K562 (cell line): ENCODE data around the gene EPHB3. TPM values are rescaled to one million over a fixed set of nuclear protein-coding genes. Genes with fewer than 3 reads are reported as not detected.
A peak's percentile ranks its signal among the peaks of the same experiment; 100 is the strongest.

Experiments used
- FOSL1 ChIP-seq: fragments of 200-800 bp; sonication (Bioruptor generic); conservative IDR thresholded peaks from 2 replicates; pipeline ENCODE4 v1.6.1; 2016; ENCODE audit warnings: missing genetic modification characterization, missing compliant biosample characterization
- JUND ChIP-seq, 2 experiments: IDR thresholded peaks; 2 replicates in 1 of 2; 3 replicates in 1 of 2; pipeline ENCODE4 v1.6.1; 2011; ENCODE audit warnings: borderline replicate concordance in 2 of 2, low read depth in 2 of 2, low read length in 2 of 2, improper control_type of control experiment in 1 of 2, missing biosample characterization in 1 of 2, missing genetic modification characterization in 1 of 2, missing genetic modification reagents in 1 of 2
- KLF16 ChIP-seq: IDR thresholded peaks from 2 replicates; pipeline ENCODE4 v1.6.1; 2016; ENCODE audit warnings: antibody characterized with exemption
- SMAD2 ChIP-seq: fragments of 150-350 bp; IDR thresholded peaks from 2 replicates; pipeline ENCODE4 v1.6.1; 2014; ENCODE audit warnings: low read depth, mild to moderate bottlenecking, low read length
- polyA plus RNA-seq, 8 experiments: library from polyadenylated mRNA; depleted of rRNA in 4 of 8; stranded (reverse) in 5 of 8; unstranded in 3 of 8; fragments of >200 nt; fragmentation: Nextera tagmentation in 2 of 8; fragmentation: Illumina TruSeq in 1 of 8; extraction: Ambion mirVana in 2 of 8; extraction: Trizol in 1 of 8; gene quantifications; 2 replicates each; pipeline versions ENCODE4 v1.2.1 to v1.2.3, GENCODE V29; 2011 to 2014; ENCODE audit warnings: inconsistent platforms in 1 of 8, missing spikeins in 1 of 8
- total RNA-seq, 7 experiments: library from RNA; depleted of rRNA in 6 of 7; stranded (reverse); fragments of >200 nt in 6 of 7; fragmentation: Illumina TruSeq in 2 of 7; extraction: Trizol in 2 of 7; gene quantifications; 2 replicates each; pipeline versions ENCODE4 v1.2.1 to v1.2.3, GENCODE V29; 2011 to 2021; ENCODE audit warnings: low replicate concordance in 1 of 7
- TF ChIP-seq, protein P1 (sequence below): fragments of 450-650 bp; IDR thresholded peaks from 2 replicates; pipeline ENCODE4 v1.6.1; 2016; ENCODE audit warnings: mild to moderate bottlenecking, moderate library complexity
- TF ChIP-seq, protein P2 (sequence below): fragments of 250-450 bp; sonication (Bioruptor Pico); IDR thresholded peaks from 2 replicates; pipeline ENCODE4 v1.4.0; 2020; ENCODE audit warnings: mild to moderate bottlenecking, moderate library complexity

The EPHB3 gene
- total and polyA plus RNA-seq, 9 of the 15 experiments (the other 6 are each of a cell fraction or from before 2014, with no cell fraction given), result not detected

DNA sequence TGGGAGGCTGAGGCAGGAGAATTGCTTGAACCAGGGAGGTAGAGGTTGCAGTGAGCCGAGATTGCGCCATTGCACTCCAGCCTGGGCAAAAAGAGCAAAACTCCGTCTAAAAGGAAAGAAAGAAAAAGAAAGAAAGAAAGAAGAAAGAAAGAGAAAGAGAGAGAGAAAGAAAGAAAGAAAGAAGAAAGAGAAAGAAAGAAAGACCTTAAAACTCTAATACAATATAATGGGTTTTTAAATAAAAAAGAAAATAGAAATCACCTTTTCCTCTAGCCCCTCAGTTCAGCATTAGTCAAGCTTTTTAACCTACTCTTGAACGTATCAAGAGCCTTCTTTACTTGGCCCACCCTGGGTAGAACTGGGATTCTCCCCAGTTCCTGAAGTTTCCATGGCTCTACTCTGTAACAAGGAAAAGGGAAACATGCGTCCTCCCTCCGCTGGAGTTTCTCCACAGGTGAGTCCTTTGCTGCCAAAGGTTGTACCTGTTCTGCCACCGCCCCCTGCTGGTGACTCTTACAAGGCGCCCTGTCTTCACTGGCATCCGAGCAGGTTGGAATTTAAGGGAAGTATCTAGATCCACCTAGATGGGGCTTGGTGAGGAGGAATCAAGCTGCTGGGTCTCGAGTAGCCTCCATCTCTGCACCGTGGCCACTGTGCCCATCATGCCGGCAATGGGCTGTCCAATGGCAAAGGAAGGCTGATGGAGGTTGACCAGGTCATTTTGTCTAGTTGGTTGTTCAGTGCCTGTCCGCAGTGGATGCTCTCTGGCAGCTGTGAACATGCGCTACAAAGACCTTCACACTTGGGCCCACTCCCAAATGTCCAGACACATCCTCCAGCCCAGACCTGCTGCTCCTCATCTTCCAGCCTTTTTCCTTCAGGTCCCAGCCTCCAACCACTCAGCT, 20.6 kb upstream of the EPHB3 start (continued):
- TF ChIP-seq, protein P1, sequence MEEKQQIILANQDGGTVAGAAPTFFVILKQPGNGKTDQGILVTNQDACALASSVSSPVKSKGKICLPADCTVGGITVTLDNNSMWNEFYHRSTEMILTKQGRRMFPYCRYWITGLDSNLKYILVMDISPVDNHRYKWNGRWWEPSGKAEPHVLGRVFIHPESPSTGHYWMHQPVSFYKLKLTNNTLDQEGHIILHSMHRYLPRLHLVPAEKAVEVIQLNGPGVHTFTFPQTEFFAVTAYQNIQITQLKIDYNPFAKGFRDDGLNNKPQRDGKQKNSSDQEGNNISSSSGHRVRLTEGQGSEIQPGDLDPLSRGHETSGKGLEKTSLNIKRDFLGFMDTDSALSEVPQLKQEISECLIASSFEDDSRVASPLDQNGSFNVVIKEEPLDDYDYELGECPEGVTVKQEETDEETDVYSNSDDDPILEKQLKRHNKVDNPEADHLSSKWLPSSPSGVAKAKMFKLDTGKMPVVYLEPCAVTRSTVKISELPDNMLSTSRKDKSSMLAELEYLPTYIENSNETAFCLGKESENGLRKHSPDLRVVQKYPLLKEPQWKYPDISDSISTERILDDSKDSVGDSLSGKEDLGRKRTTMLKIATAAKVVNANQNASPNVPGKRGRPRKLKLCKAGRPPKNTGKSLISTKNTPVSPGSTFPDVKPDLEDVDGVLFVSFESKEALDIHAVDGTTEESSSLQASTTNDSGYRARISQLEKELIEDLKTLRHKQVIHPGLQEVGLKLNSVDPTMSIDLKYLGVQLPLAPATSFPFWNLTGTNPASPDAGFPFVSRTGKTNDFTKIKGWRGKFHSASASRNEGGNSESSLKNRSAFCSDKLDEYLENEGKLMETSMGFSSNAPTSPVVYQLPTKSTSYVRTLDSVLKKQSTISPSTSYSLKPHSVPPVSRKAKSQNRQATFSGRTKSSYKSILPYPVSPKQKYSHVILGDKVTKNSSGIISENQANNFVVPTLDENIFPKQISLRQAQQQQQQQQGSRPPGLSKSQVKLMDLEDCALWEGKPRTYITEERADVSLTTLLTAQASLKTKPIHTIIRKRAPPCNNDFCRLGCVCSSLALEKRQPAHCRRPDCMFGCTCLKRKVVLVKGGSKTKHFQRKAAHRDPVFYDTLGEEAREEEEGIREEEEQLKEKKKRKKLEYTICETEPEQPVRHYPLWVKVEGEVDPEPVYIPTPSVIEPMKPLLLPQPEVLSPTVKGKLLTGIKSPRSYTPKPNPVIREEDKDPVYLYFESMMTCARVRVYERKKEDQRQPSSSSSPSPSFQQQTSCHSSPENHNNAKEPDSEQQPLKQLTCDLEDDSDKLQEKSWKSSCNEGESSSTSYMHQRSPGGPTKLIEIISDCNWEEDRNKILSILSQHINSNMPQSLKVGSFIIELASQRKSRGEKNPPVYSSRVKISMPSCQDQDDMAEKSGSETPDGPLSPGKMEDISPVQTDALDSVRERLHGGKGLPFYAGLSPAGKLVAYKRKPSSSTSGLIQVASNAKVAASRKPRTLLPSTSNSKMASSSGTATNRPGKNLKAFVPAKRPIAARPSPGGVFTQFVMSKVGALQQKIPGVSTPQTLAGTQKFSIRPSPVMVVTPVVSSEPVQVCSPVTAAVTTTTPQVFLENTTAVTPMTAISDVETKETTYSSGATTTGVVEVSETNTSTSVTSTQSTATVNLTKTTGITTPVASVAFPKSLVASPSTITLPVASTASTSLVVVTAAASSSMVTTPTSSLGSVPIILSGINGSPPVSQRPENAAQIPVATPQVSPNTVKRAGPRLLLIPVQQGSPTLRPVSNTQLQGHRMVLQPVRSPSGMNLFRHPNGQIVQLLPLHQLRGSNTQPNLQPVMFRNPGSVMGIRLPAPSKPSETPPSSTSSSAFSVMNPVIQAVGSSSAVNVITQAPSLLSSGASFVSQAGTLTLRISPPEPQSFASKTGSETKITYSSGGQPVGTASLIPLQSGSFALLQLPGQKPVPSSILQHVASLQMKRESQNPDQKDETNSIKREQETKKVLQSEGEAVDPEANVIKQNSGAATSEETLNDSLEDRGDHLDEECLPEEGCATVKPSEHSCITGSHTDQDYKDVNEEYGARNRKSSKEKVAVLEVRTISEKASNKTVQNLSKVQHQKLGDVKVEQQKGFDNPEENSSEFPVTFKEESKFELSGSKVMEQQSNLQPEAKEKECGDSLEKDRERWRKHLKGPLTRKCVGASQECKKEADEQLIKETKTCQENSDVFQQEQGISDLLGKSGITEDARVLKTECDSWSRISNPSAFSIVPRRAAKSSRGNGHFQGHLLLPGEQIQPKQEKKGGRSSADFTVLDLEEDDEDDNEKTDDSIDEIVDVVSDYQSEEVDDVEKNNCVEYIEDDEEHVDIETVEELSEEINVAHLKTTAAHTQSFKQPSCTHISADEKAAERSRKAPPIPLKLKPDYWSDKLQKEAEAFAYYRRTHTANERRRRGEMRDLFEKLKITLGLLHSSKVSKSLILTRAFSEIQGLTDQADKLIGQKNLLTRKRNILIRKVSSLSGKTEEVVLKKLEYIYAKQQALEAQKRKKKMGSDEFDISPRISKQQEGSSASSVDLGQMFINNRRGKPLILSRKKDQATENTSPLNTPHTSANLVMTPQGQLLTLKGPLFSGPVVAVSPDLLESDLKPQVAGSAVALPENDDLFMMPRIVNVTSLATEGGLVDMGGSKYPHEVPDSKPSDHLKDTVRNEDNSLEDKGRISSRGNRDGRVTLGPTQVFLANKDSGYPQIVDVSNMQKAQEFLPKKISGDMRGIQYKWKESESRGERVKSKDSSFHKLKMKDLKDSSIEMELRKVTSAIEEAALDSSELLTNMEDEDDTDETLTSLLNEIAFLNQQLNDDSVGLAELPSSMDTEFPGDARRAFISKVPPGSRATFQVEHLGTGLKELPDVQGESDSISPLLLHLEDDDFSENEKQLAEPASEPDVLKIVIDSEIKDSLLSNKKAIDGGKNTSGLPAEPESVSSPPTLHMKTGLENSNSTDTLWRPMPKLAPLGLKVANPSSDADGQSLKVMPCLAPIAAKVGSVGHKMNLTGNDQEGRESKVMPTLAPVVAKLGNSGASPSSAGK, result no peak
- TF ChIP-seq JUND (IDR thresholded peaks at IDR 0.05; ENCODE audit: borderline replicate concordance, low read depth, low read length), result 0 out of 2 replicates have a peak, but pooled peaks have one; percentile 10
- no peak for TF ChIP-seq JUND (tag; IDR thresholded peaks at IDR 0.05; ENCODE audit: borderline replicate concordance, low read depth, low read length)
- no peak for TF ChIP-seq SMAD2
- 0 out of 2 replicates have a peak, but pooled peaks have one; percentile 17 for TF ChIP-seq KLF16
- no peak for TF ChIP-seq FOSL1 (tag)
- TF ChIP-seq, protein P2, sequence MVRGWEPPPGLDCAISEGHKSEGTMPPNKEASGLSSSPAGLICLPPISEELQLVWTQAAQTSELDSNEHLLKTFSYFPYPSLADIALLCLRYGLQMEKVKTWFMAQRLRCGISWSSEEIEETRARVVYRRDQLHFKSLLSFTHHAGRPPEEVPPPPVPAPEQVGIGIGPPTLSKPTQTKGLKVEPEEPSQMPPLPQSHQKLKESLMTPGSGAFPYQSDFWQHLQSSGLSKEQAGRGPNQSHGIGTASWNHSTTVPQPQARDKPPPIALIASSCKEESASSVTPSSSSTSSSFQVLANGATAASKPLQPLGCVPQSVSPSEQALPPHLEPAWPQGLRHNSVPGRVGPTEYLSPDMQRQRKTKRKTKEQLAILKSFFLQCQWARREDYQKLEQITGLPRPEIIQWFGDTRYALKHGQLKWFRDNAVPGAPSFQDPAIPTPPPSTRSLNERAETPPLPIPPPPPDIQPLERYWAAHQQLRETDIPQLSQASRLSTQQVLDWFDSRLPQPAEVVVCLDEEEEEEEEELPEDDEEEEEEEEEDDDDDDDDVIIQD (CRISPR knock-in tag), result no peak
